BJ (cell line): ENCODE data around the gene ARVCF. TPM values are rescaled to one million over a fixed set of nuclear protein-coding genes. Genes with fewer than 3 reads are reported as not detected.

Experiments
- CTCF ChIA-PET: fragments of 350-600 bp; formaldehyde crosslinking; extraction: SDS; loops from one replicate; lab custom pipeline; 2021; ENCODE audit warnings: antibody characterized with exemption, inconsistent platforms; lab: Yijun Ruan, JAX
- POLR2A ChIA-PET: fragments of 300-600 bp; sonication (Branson Sonifier 250); formaldehyde crosslinking; extraction: SDS; loops from one replicate; lab custom pipeline; 2021; ENCODE audit warnings: antibody characterized with exemption; lab: Charles Lee
- DNase-seq: peaks from one replicate; pipeline ENCODE4 v3.0.0-alpha.2; 2011; ENCODE audit warnings: low read depth
- H3K27me3 ChIP-seq: 2 replicates; pipeline ENCODE4 v1.6.0; 2011; ENCODE audit warnings: low read length; ENCODE audit not compliant: control insufficient read depth, insufficient read depth
- H3K36me3 ChIP-seq: 2 replicates; pipeline ENCODE4 v1.5.1; 2011; ENCODE audit warnings: low read length; ENCODE audit not compliant: control insufficient read depth, insufficient read depth
- H3K4me3 ChIP-seq: 2 replicates; pipeline ENCODE4 v1.5.1; 2011; ENCODE audit warnings: low read depth, mild to moderate bottlenecking, control low read depth, low read length
- polyA plus RNA-seq: library from polyadenylated mRNA; depleted of rRNA; stranded (reverse); fragments of >200 nt; gene quantifications from 2 replicates; pipeline ENCODE4 v1.2.3, GENCODE V29; 2011
- TF ChIP-seq, protein P1 (sequence below): IDR thresholded peaks from 2 replicates; pipeline ENCODE4 v1.5.1; 2011; ENCODE audit warnings: low read depth, mild to moderate bottlenecking, control low read depth, inconsistent platforms, low read length, moderate library complexity; ENCODE audit not compliant: insufficient read depth

The ARVCF gene
- polyA plus RNA-seq, 1 experiment, result 3.8 TPM

DNA sequence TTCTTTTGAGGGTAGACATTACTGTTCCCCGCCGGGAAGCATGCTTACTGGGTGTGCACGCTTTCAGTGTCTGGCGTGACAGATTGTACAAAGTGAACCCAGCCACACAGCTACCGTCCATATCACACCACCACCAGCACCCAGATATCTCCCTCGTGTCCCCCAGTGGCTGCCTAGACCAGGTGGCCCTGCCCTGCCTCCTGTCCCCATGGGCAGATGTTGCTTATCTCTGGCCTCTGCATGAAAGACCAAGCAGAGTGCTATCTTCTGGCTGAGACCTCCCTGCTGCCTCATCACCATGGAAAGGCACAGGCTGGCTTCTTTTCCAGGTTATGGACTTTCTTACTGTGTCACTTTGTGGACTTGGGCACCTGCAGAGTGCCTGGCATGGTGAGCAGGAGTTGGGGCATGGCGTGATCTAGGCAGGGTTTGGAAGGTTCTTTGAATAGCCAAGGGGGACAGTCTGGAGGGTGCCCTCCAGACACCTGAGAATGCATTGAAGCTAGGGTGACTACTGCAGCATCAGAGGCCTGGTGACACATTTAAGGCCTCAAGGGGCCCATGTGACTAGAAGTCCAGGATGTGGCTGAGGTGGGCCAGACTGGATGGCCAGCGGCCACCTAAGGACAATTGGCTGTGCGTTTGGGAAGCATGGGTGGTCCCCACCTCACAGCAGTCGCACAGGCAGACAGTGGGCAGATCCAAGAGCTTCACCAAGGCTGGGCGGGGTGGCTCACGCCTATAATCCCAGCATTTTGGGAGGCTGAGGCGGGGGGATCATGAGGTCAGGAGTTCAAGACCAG lies 9.0 kb upstream of the ARVCF start:
- Histone ChIP-seq H3K36me3 (peaks cover 5% of the 10 kb centered on the region), H3K27me3 (no peaks in the 10 kb centered on the region), H3K4me3 (no peak overlapping the region)
- ChIA-PET CTCF (interaction anchor here (2.5 kb wide), 1 partner anchor 12 kb away, joined by 7 read pairs; no protein-coding TSS in a partner anchor), POLR2A (no interaction called here)
- TF ChIP-seq, protein P1, sequence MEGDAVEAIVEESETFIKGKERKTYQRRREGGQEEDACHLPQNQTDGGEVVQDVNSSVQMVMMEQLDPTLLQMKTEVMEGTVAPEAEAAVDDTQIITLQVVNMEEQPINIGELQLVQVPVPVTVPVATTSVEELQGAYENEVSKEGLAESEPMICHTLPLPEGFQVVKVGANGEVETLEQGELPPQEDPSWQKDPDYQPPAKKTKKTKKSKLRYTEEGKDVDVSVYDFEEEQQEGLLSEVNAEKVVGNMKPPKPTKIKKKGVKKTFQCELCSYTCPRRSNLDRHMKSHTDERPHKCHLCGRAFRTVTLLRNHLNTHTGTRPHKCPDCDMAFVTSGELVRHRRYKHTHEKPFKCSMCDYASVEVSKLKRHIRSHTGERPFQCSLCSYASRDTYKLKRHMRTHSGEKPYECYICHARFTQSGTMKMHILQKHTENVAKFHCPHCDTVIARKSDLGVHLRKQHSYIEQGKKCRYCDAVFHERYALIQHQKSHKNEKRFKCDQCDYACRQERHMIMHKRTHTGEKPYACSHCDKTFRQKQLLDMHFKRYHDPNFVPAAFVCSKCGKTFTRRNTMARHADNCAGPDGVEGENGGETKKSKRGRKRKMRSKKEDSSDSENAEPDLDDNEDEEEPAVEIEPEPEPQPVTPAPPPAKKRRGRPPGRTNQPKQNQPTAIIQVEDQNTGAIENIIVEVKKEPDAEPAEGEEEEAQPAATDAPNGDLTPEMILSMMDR, result no peak
- DNase-seq, result no peak

DNA sequence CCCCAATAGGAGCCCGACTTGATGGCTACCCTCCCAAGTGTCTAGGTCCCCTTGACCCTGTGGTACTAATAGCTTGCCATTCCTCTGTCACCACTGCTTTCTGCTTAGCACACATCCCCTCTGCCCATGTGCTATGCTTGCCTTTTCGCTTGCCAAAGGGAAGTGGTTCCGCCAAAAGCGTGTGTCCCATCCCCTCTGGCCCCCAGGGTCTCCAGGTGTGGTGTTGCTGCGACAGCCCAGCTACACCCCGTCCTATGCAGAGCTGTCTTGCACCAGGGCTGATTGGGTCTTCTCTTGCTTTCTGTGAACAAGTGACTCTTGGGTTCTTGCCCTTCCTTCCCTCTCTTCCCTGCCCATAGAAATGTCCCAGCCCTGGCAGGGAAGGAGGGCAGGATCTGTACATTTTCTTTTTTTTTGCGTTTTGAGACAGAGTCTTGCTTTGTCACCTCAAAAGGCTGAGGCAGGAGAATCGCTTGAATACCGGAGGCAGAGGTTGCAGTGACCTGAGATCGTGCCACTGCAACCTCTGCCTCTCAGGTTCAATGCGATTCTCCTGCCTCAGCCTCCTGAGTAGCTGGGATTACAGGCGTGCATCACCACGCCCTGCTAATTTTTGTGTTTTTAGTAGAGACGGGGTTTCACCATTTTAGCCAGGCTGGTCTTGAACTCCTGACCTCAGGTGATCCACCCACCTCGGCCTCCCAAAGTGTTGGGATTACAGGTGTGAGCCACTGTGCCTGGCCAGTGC lies 8.2 kb upstream of the ARVCF start:
- Histone ChIP-seq H3K4me3 (no peak overlapping the region), H3K36me3 (peaks cover 5% of the 10 kb centered on the region), H3K27me3 (no peaks in the 10 kb centered on the region)
- TF ChIP-seq, protein P1, result no peak
- ChIA-PET CTCF (no interaction called here), POLR2A (no interaction called here)
- no peak for DNase-seq

DNA sequence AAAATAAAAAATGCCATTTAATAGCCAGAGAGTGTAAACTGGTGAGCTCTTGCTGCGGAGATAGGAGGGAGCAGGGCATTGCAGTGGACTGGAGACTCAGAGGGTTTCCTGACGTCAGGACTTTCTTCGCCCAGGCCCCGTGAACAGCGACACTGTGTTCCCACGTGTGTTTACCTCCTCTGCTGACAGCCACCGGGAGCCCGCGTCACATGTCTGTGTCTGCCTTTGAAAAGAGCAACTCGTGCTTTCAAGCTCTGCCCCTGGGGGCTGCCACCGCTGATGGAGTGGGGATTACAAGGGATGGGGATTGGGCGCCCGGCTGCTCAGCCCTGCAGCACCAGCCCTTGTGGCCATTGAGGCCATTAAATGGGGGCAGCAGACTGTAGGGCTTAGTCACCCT lies 7.6 kb upstream of the ARVCF start:
- POLR2A ChIA-PET, result no interaction called here
- Histone ChIP-seq H3K4me3 (no peak overlapping the region), H3K36me3 (peaks cover 5% of the 10 kb centered on the region), H3K27me3 (no peaks in the 10 kb centered on the region)
- no peak for DNase-seq
- CTCF ChIA-PET, result no interaction called here
- TF ChIP-seq, protein P1, result no peak

DNA sequence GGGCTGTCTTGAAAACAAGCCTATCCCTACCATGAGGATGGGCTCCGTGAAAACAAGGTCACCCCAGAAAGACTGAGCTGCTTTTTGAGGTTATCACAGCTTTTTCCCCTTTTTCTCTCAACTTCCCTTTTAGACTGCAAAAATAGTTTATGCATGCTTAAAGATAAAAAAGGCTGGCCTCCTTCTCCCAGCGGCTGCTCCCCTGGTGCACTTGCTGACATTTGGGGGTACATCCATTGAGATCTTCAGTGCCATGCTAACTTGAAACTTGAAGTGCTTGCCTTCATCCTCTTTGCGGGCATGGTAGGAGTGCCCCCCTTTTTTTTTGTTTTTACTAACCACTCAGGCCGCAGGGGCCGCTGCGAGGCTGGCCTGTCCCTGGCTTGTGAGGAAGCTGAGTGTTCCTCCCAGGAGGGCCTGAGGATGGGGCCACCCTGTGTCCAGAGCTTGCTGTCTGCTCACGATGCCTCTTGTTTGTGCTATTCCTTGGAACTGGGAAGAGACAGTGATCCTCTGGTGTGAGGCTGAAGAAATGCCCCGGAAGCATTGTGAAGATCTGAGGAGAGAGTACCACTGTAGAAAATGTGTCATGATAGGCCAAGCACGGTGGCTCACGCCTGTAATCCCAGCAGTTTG lies 6.5 kb upstream of the ARVCF start:
- CTCF ChIA-PET, result interaction anchor here (0.5 to 2.0 kb wide), 4 partner anchors 9 to 69 kb away, joined by 4 to 5 read pairs (median 4); no protein-coding TSS in a partner anchor
- POLR2A ChIA-PET, result no interaction called here
- TF ChIP-seq, protein P1, result no peak

More for the DNA sequence above, 6.5 kb upstream of the ARVCF start:
- Histone ChIP-seq H3K36me3 (peaks cover 5% of the 10 kb centered on the region), H3K4me3 (no peak overlapping the region), H3K27me3 (peaks cover 1% of the 10 kb centered on the region; the same call in 1 of the 2 replicates)
- no peak for DNase-seq
